Muscle of leg (tissue), 11 donors: ENCODE data around the gene DYNC1H1. TPM values are rescaled to one million over a fixed set of nuclear protein-coding genes. Genes with fewer than 3 reads are reported as not detected.
"Not testable (repeated sequence)": the region's sequence is repeated elsewhere in the genome, so short reads cannot be mapped to it uniquely, and the experiment has no call there.

Experiments
- DNase-seq: peaks from one replicate; pipeline ENCODE4 v3.0.0; 2013
- H3K27ac ChIP-seq: one replicate; pipeline ENCODE4 v1.5.1; 2013; ENCODE audit warnings: mild to moderate bottlenecking, low read length, control low read depth
- H3K27me3 ChIP-seq: one replicate; pipeline ENCODE4 v1.6.1; 2013; ENCODE audit warnings: low read length; ENCODE audit not compliant: control insufficient read depth, insufficient read depth
- H3K36me3 ChIP-seq: one replicate; pipeline ENCODE4 v1.6.1; 2013; ENCODE audit warnings: low read length; ENCODE audit not compliant: control insufficient read depth, insufficient read depth
- H3K4me1 ChIP-seq: one replicate; pipeline ENCODE4 v1.6.1; 2013; ENCODE audit warnings: low read length; ENCODE audit not compliant: control insufficient read depth, insufficient read depth
- H3K4me3 ChIP-seq: one replicate; pipeline ENCODE4 v1.5.1; 2013; ENCODE audit warnings: low read length, control low read depth
- H3K9me3 ChIP-seq: replicated peaks from 2 replicates; pipeline ENCODE4 v1.6.1; 2013; ENCODE audit warnings: low read depth, low read length; ENCODE audit not compliant: control insufficient read depth
- WGBS: methylation state at CpG from one replicate; pipeline ENCODE4 v1.1.5; 2013; ENCODE audit warnings: missing lambda C conversion rate; ENCODE audit not compliant: insufficient coverage; 5-methylcytosine and 5-hydroxymethylcytosine counted together
- polyA plus RNA-seq, 8 donors: library from polyadenylated mRNA; unstranded; fragments of 120-200 nt; gene quantifications; one replicate each; pipeline versions ENCODE4 v1.2.1 to v1.2.3, GENCODE V29; 2013; ENCODE audit warnings: inconsistent platforms in 1 of 8, low replicate concordance in 1 of 8; ENCODE audit not compliant: insufficient read length in 8 of 8, insufficient read depth in 1 of 8
- total RNA-seq: library from RNA; stranded (reverse); fragments of 120-200 nt; gene quantifications from one replicate; pipeline ENCODE4 v1.2.4, GENCODE V29; 2013

The DYNC1H1 gene
- total and polyA plus RNA-seq, 9 donors, result 205 to 348 (median 264) TPM

GRCh38 chr14:101970830-101971400 is 6.5 kb downstream of the DYNC1H1 start:
- DNase-seq, result no peak
- no peak overlapping the region for H3K4me3 ChIP-seq
- no peak overlapping the region for H3K27ac ChIP-seq
- H3K27me3 ChIP-seq, result no peaks in the 10 kb centered on the region
- peaks cover 8% of the 10 kb centered on the region for H3K4me1 ChIP-seq
- peaks cover 11% of the 10 kb centered on the region for H3K36me3 ChIP-seq
- WGBS, result 94% methylated on average over 2 of the region's 11 CpGs
- H3K9me3 ChIP-seq, result no peaks in the 10 kb centered on the region

- H3K27me3 ChIP-seq, DNase-seq, H3K4me3 ChIP-seq, H3K9me3 ChIP-seq, H3K4me1 ChIP-seq: not testable (repeated sequence)
- peaks cover 11% of the 10 kb centered on the region for H3K36me3 ChIP-seq
- 100% methylated on average over 1 of the region's 2 CpGs for WGBS
- H3K27ac ChIP-seq, result peak overlapping the region; percentile 36
Observed at GRCh38 chr14:101971458-101971857, 7.1 kb downstream of the DYNC1H1 start.

- no peaks in the 10 kb centered on the region for H3K27me3 ChIP-seq
- WGBS, result 28% methylated on average over 6 of the region's 10 CpGs
- H3K27ac ChIP-seq, result peak overlapping the region; percentile 60
- peaks cover 11% of the 10 kb centered on the region for H3K36me3 ChIP-seq
- H3K9me3 ChIP-seq, result no peaks in the 10 kb centered on the region
- H3K4me3 ChIP-seq, result no peak overlapping the region
- peak; percentile 96 for DNase-seq
- H3K4me1 ChIP-seq, result peaks cover 6% of the 10 kb centered on the region
Observed at GRCh38 chr14:101972126-101972866, 7.9 kb downstream of the DYNC1H1 start.

GRCh38 chr14:101973356-101973755 is 9.0 kb downstream of the DYNC1H1 start:
- Histone ChIP-seq H3K4me1 (peaks cover 6% of the 10 kb centered on the region), H3K27ac (no peak overlapping the region), H3K27me3 (no peaks in the 10 kb centered on the region), H3K9me3 (no peaks in the 10 kb centered on the region), H3K36me3 (peaks cover 11% of the 10 kb centered on the region), H3K4me3 (no peak overlapping the region)
- no peak for DNase-seq
- WGBS, result no CpG with 5 or more reads among the region's 7 CpGs

- DNase-seq, result no peak
- WGBS, result 80% methylated on average over 2 of the region's 7 CpGs
- H3K27me3 ChIP-seq, result no peaks in the 10 kb centered on the region
- no peak overlapping the region for H3K27ac ChIP-seq
- H3K9me3 ChIP-seq, result no peaks in the 10 kb centered on the region
- H3K4me1 ChIP-seq, result peaks cover 6% of the 10 kb centered on the region
- H3K4me3 ChIP-seq, result no peak overlapping the region
- H3K36me3 ChIP-seq, result peaks cover 17% of the 10 kb centered on the region
Observed at GRCh38 chr14:101975231-101975630, 10.9 kb downstream of the DYNC1H1 start.

GRCh38 chr14:101977311-101978071 is 13.1 kb downstream of the DYNC1H1 start:
- WGBS, result 100% methylated on average over 1 of the region's 6 CpGs
- Histone ChIP-seq H3K27ac (no peak overlapping the region), H3K36me3 (peaks cover 30% of the 10 kb centered on the region), H3K4me1 (peaks cover under 1% of the 10 kb centered on the region), H3K4me3 (no peak overlapping the region), H3K27me3 (no peaks in the 10 kb centered on the region), H3K9me3 (no peaks in the 10 kb centered on the region)
- no peak for DNase-seq

GRCh38 chr14:101979666-101980065 is 15.3 kb downstream of the DYNC1H1 start:
- H3K36me3 ChIP-seq, result peaks cover 42% of the 10 kb centered on the region
- no peak overlapping the region for H3K27ac ChIP-seq
- 77% methylated on average over 3 of the region's 6 CpGs for WGBS
- DNase-seq, result no peak
- H3K27me3 ChIP-seq, result no peaks in the 10 kb centered on the region
- no peak overlapping the region for H3K4me3 ChIP-seq
- no peaks in the 10 kb centered on the region for H3K9me3 ChIP-seq
- no peaks in the 10 kb centered on the region for H3K4me1 ChIP-seq

GRCh38 chr14:101980251-101980650 is 15.9 kb downstream of the DYNC1H1 start:
- no peak for DNase-seq
- 80% methylated on average over 7 of the region's 10 CpGs for WGBS
- Histone ChIP-seq H3K4me3 (no peak overlapping the region), H3K27me3 (no peaks in the 10 kb centered on the region), H3K9me3 (no peaks in the 10 kb centered on the region), H3K4me1 (no peaks in the 10 kb centered on the region), H3K27ac (no peak overlapping the region), H3K36me3 (peaks cover 44% of the 10 kb centered on the region)

- no peaks in the 10 kb centered on the region for H3K27me3 ChIP-seq
- H3K27ac ChIP-seq, result no peak overlapping the region
- H3K4me3 ChIP-seq, result no peak overlapping the region
- no peaks in the 10 kb centered on the region for H3K4me1 ChIP-seq
- DNase-seq, result peak; percentile 65
- H3K9me3 ChIP-seq, result no peaks in the 10 kb centered on the region
- peaks cover 48% of the 10 kb centered on the region for H3K36me3 ChIP-seq
- no CpG with 5 or more reads among the region's 2 CpGs for WGBS
Observed at GRCh38 chr14:101980700-101981099, 16.3 kb downstream of the DYNC1H1 start.

- no peak for DNase-seq
Observed at GRCh38 chr14:101982621-101983020, 18.2 kb downstream of the DYNC1H1 start.

More at GRCh38 chr14:101982621-101983020, 18.2 kb downstream of the DYNC1H1 start:
- no peak overlapping the region for H3K27ac ChIP-seq
- H3K9me3 ChIP-seq, result no peaks in the 10 kb centered on the region
- H3K27me3 ChIP-seq, result no peaks in the 10 kb centered on the region
- no CpG with 5 or more reads among the region's 6 CpGs for WGBS
- H3K4me3 ChIP-seq, result no peak overlapping the region
- peaks cover 68% of the 10 kb centered on the region for H3K36me3 ChIP-seq
- no peaks in the 10 kb centered on the region for H3K4me1 ChIP-seq
